ENCODE results near the gene INHA.

The INHA gene

GRCh38 chr2:219578811-219579613 lies 6.9 kb downstream of the INHA start:
- no peak for TF ChIP-seq CTCF (IDR thresholded peaks at IDR 0.05; ENCODE audit: low read depth, low read length, missing control alignments)
- no peak for DNase-seq (ENCODE audit: low read depth)
- in situ Hi-C loops (cut with HindIII; ENCODE audit: low sequenced_read_pairs) = no loop called here
- no peak overlapping the region for H3K4me3 ChIP-seq (ENCODE audit: low read depth, low read length)

- in situ Hi-C loops (cut with HindIII; ENCODE audit: low sequenced_read_pairs) = no loop called here
- H3K4me3 ChIP-seq (ENCODE audit: low read depth, low read length) = no peak overlapping the region
- no peak for TF ChIP-seq CTCF (IDR thresholded peaks at IDR 0.05; ENCODE audit: low read depth, low read length, missing control alignments)
- DNase-seq (ENCODE audit: low read depth) = no peak
Measured at GRCh38 chr2:219581346-219581745, 9.2 kb downstream of the INHA start.

DNA sequence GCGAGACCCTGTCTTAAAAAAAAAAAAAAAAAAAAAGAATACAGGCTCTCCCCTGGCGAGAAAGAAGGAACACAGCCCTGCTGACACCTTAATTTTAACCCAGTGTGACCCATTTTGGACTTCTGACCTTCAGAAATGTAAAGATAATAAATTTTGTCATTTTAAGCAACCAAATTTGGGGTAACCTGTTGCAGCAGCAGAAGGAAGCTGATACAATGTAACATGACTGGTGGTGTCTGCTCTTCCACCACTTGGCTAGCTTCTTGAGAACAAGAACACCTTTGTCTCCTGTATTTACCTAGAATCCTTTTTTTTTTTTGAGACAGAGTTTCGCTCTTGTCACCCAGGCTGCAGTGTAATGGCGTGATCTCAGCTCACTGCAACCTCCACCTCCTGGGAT lies 19.0 kb downstream of the INHA start:
- no peak for TF ChIP-seq CTCF (IDR thresholded peaks at IDR 0.05; ENCODE audit: low read depth, low read length, missing control alignments)
- H3K4me3 ChIP-seq (ENCODE audit: low read depth, low read length) = no peak overlapping the region
- DNase-seq (ENCODE audit: low read depth) = no peak
- in situ Hi-C loops (cut with HindIII; ENCODE audit: low sequenced_read_pairs) = no loop called here

- in situ Hi-C loops (cut with HindIII; ENCODE audit: low sequenced_read_pairs) = no loop called here
- DNase-seq (ENCODE audit: low read depth) = no peak
- H3K4me3 ChIP-seq (ENCODE audit: low read depth, low read length) = no peak overlapping the region
- no peak for TF ChIP-seq CTCF (IDR thresholded peaks at IDR 0.05; ENCODE audit: low read depth, low read length, missing control alignments)
Measured at GRCh38 chr2:219592736-219593135, 20.6 kb downstream of the INHA start.

DNA sequence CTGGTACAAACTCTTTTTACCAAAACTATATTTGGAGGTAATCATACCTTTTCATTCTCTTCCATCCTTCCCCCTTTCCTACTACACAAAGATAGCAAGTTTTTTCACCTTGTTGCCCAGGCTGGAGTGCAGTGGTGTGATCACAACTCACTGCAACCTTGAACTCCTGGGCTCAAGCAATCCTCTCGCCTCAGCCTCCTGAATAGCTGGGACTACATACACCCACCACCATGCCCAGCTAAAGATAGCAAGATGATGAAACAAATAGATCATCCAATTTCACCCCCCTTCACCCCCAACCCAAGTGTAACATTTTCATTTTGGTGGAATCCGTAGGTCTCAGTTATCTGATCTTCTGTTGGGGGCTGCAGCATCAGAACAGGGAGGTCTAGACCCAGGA lies 21.0 kb downstream of the INHA start:
- TF ChIP-seq CTCF (IDR thresholded peaks at IDR 0.05; ENCODE audit: low read depth, low read length, missing control alignments) = no peak
- H3K4me3 ChIP-seq (ENCODE audit: low read depth, low read length) = no peak overlapping the region
- no peak for DNase-seq (ENCODE audit: low read depth)
- in situ Hi-C loops (cut with HindIII; ENCODE audit: low sequenced_read_pairs) = no loop called here

DNA sequence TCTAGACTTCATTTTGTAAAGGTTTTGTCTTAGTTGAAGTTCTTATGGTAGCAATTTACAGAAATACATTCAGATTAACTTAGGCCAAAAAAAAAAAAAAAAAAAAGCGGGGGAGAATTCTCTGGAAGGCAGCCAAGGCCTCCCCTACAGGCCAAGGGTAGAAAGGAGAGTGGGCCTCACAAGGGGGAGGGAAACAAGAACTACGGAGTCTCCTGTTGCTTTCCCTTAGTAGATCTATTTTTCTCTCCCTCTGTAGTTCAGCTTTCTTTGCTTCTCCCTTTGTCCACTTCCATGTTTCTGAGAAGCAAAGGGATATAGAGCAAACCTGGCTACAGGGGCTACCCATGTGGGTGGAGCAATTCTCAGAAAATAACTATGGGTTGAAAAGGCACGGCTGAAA lies 23.1 kb downstream of the INHA start:
- peak; percentile 20 for TF ChIP-seq CTCF (IDR thresholded peaks at IDR 0.05; ENCODE audit: low read depth, low read length, missing control alignments)
- no peak for DNase-seq (ENCODE audit: low read depth)
- in situ Hi-C loops (cut with HindIII; ENCODE audit: low sequenced_read_pairs) = no loop called here
- no peak overlapping the region for H3K4me3 ChIP-seq (ENCODE audit: low read depth, low read length)
